Measurements from ENCODE around the gene CDC25B.
A peak's percentile ranks its signal among the peaks of the same experiment; 100 is the strongest.

The CDC25B gene

GRCh38 chr20:3804254-3804751, 8.2 kb downstream of the CDC25B start:
- no peak for DNase-seq (ENCODE audit: low read depth)

DNA sequence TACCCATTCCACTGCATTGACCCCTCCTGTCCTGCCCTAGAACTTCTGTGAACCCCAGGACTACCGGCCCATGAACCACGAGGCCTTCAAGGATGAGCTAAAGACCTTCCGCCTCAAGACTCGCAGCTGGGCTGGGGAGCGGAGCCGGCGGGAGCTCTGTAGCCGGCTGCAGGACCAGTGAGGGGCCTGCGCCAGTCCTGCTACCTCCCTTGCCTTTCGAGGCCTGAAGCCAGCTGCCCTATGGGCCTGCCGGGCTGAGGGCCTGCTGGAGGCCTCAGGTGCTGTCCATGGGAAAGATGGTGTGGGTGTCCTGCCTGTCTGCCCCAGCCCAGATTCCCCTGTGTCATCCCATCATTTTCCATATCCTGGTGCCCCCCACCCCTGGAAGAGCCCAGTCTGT, 8.7 kb downstream of the CDC25B start:
- no peak for DNase-seq (ENCODE audit: low read depth)

DNA sequence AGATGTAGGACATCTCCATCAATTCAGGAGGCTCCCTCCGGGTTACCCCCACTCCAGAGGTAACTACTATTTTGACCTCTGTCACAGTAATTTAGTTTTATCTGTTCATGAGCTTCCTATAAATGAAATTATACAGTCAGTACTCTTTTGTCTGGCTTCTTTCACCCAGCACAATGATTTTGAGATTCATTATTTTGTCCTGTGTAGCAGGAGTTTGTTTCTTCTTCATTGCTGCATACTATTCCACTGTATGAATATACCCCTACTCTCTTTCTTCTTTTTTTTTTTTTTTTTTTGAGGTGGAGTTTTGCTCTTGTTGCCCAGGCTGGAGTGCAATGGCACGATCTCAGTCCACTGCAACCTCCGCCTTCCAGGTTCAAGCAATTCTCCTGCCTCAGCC, 12.4 kb downstream of the CDC25B start:
- no peak for DNase-seq (ENCODE audit: low read depth)

DNA sequence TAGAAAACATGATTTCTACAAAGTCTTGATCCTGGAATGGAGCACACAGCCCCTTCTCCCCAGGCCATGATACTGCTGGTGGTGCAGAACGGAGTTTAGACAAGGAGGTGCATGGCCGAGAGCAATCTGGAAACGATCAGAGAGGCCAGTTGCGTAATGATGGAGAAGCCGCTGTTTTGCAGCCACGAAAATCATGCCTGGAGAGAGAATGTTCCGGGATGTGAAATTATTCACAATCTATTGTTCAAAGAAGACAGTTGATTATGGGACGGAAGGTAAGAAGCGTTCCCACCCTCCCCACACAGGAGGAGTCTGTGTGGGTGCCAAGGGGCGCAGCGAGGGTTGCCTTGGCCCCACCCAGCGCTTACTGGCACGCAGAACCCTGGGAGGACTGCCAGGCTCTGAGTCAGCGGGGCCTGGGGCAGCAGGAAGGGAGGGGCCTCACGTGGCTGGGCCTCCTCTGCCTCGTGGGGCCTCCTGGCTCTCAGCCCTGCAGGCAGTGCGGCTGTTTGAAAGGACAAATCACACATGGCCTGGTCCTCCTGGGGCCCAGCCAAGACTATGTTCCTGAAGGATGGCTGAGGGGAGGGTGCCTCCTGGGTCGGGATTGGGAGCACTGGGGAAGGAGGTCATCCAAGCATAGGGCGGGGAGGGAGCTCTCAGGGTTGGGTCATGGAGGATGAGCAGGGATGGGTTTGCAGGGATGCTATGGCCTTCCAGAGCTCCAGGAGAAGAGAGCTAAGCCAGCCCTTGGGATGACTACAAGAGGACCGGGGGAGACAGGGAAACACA, 15.6 kb downstream of the CDC25B start:
- DNase-seq (ENCODE audit: low read depth): peak; percentile 95

- no peak for DNase-seq (ENCODE audit: low read depth)
These were observed 16.2 kb downstream of the CDC25B start for GRCh38 chr20:3812259-3812681.

- no peak for DNase-seq (ENCODE audit: low read depth)
These were observed 17.1 kb downstream of the CDC25B start for GRCh38 chr20:3812975-3813847.

DNA sequence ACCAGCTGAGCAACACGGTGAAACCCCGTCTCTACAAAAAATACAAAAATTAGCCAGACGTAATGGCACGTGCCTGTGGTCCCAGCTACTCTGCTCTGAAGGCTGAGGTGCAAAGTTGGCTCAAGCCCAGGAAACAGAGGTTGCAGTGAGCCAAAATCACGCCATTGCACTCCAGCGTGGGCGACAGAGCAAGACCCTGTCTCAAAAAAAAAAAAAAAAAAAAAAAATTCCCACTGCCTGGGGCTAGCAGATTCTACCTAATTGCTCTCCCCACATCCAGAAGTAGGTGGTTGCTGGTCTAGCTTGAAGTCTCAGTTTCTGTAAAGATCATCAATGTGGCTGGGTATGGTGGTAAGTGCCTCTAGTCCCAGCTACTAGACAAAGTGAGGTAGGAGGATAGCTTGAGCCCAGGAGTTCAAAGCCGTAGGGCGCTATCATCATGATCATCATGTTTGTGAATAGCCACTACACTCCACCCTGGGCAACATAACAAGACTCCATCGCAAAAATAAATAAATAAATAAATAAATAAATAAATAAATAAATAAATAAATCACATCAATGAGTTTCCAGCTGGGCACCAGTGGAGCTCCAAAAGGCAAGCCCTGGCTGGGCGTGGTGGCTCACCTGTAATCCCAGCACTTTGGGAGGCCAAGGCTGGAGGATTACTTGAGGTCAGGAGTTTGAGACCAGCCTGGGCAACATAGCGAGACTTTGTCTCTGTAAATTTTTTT, 17.9 kb downstream of the CDC25B start:
- no peak for DNase-seq (ENCODE audit: low read depth)

DNA sequence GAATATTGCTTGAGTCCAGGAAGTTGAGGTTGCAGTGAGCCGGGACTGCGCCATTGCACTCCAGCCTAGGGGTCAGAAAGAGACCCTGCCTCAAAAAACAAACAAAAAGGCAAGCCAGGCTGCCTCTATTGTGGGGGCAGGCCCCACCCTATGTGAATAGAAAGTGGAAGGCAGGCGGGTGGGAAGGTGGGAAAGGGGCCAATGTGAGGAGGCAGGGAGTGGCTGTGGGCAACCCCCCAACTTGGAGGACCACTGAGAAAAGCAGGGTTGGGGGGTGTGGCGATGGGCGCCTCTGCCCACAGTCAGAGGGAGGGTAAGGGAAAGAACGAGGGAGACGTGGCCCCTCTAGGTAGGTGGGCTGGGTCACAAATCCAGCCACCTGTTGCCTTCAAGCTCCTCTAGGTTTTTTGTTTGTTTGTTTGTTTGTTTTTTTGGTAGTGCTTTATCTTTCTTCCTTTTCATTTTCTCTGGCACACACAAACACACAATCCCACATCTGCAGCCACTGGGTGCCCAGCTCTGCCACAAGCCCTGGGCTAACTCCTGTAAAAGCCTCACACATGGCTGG, 18.9 kb downstream of the CDC25B start:
- DNase-seq (ENCODE audit: low read depth): no peak

- DNase-seq (ENCODE audit: low read depth): no peak
These were observed 19.7 kb downstream of the CDC25B start for GRCh38 chr20:3815703-3816315.

DNA sequence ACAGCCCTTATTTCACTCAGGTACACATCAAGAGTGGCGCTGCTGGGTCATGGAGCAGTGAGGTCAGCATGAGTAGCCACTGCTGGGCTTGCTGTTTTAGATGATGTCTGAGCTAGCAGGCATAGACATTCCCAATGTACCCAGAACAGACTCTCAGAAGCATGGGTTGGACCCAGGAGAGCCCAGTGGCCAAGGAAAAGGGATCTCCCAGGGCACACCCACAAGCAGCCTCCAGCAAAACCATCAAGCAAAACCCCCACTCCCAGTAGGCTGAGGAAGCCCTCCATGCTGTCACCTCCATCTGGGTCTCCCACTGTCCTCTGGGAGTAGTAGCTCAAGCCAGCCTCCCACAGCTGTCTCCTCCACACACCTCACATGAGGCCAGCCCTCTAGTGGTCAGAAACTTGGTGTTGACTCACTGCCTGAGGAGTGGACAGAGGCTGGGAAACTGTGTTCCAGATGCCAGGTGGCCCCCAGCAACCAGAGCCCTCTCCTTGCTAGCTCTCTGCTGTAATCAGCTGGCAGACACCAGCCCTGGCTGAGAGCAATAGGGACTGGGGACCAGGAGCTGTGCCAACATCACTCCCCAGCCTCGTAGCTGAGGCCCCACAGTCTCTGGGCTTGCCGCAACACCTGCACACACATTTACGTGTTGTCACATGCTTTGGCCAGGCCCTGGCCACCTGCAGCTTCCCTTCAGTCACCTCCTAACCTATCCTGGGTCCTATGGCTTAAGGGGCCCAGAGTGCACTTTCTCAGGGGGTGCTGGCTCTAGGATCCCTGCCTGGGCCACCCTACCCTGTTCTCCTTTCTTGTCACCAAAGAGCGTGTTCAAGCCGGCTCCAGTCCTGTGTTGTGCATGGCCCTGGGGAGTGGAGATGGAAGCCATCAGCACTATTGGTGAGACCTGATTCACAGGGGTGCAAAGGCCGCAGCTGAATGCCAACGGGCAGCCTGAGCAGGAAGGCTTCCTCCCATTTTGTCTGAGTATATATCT, 22.3 kb downstream of the CDC25B start:
- DNase-seq (ENCODE audit: low read depth): peak; percentile 39

DNA sequence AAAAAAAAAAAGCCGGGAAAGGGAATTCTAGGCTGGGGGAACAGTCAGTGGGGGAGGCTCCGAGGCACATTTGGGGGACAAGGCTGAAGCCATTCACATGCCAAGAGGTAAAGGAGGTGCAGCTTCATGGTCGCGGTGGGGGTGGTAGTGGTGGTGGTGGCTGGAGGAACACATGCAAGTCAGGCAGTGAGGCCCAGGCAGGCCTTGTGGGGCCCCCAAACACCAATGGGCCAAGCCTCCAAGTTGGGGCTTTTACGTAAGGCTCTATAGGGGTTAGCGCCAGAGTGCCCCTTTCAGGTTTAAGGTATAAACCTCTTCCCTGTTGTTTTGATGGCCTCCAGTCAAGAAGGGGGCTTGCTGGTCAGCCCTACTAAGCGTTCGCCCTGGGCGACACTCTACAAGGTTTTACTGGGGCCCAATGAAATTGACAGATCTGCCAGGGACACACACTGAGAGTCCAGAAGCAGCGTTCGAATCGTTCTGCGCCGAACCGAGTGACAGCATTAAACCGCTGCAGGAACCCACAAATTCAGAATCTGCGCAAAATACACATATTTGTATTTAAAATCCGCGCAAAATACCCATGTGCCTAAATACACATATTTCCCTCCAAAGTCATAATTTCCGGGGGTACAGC, 23.4 kb downstream of the CDC25B start:
- no peak for DNase-seq (ENCODE audit: low read depth)

GRCh38 chr20:3820048-3820900, 24.2 kb downstream of the CDC25B start, which contains the start of gene AP5S1:
Gene AP5S1 (plus strand): TSS chr20:3820547. CDS start chr20:3822118, 1,571 bp downstream.
- peak; percentile 72 for DNase-seq (ENCODE audit: low read depth)

DNA sequence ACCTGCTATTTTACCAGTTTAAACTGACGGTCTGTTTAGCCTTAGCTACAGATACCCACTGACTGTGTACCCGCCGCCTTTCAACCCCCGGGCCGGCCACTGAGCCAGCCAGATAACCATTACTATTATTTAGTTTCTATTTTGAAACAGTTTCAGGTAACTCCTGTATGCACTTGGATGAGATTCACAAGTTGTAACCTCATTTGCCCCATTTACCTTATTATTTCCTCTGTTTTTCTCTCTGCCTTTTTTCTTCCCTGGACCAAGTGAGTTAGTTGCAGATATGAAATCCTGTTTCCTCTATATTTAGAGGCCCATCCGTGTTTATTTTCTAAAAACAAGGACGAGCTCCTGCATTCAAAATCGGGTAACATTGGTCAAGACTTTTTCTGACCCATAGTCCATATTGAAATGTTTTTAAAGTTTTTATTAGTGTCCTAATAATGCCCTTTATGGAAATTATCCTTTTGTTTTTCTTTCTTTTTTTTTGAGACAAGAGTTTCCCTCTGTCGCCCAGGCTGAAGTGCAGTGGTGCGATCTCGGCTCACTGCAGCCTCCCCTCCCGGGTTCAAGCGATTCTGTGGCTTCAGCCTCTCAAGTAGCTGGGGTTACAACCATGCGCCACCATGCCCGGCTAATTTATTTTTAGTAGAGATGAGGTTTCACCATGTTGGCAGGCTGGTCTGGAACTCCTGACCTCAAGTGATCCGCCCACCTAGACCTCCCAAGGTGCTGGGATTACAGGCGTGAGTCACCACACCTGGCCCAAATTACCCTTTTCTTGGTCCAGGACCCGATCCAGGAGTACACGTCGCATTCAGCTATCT, 25.0 kb downstream of the CDC25B start:
- no peak for DNase-seq (ENCODE audit: low read depth)

DNA sequence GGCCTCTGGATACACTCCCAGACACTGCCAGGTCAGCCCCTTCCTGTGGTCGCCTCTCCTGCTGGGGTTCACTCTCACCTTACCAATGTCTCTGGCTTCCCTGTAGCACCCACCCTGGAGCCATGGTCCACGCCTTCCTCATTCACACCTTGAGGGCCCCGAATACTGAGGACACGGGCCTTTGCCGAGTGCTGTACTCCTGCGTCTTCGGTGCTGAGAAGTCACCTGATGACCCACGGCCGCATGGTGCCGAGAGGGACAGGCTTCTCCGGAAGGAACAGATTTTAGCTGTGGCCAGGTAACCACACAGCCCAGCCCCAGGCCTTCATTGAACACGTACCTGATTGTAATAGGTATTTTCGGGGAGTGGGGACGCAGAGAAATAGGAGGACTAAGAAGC, 25.9 kb downstream of the CDC25B start:
- no peak for DNase-seq (ENCODE audit: low read depth)

GRCh38 chr20:3823881-3824280, 27.8 kb downstream of the CDC25B start:
- no peak for DNase-seq (ENCODE audit: low read depth)

- no peak for DNase-seq (ENCODE audit: low read depth)
These were observed 29.4 kb downstream of the CDC25B start for GRCh38 chr20:3825526-3825925.

- no peak for DNase-seq (ENCODE audit: low read depth)
These were observed 30.3 kb downstream of the CDC25B start for GRCh38 chr20:3826420-3826819.

GRCh38 chr20:3828798-3829197, 32.7 kb downstream of the CDC25B start:
- peak; percentile 54 for DNase-seq (ENCODE audit: low read depth)
